ES-I3 (cell line): ENCODE measurements around the gene SH2B3.
A peak's percentile ranks its signal among the peaks of the same experiment; 100 is the strongest.

ENCODE experiments used
- H3K36me3 ChIP-seq: 2 replicates; pipeline ENCODE4 v1.6.1; 2013; ENCODE audit warnings: mild to moderate bottlenecking, low read length, control low read depth, moderate library complexity; ENCODE audit not compliant: insufficient read depth
- H3K4me1 ChIP-seq: 2 replicates; pipeline ENCODE4 v1.6.1; 2013; ENCODE audit warnings: mild to moderate bottlenecking, control low read depth, low read length; ENCODE audit not compliant: insufficient read depth
- H3K9ac ChIP-seq: 2 replicates; pipeline ENCODE4 v1.6.1; 2013; ENCODE audit warnings: low read depth, mild to moderate bottlenecking, low read length, moderate library complexity
- H3K9me3 ChIP-seq: 2 replicates; pipeline ENCODE4 v1.6.1; 2013; ENCODE audit warnings: mild to moderate bottlenecking, low read length, moderate library complexity; ENCODE audit not compliant: control insufficient read depth, insufficient read depth

SH2B3 gene

GRCh38 chr12:111405859-111406473 is at the start of gene SH2B3:
Gene SH2B3 (plus strand): TSS chr12:111405923. CDS start chr12:111418146, 12,223 bp downstream.
- Histone ChIP-seq H3K9ac (peak within 1 kb of the TSS; percentile 87), H3K36me3 (no peaks in the 10 kb centered on the region), H3K4me1 (peaks cover 43% of the 10 kb centered on the region), H3K9me3 (no peaks in the 10 kb centered on the region)

GRCh38 chr12:111359231-111359913 is 46.4 kb upstream of the SH2B3 start:
- Histone ChIP-seq H3K36me3 (no peaks in the 10 kb centered on the region), H3K9ac (no peak overlapping the region)

GRCh38 chr12:111359914-111360276 is 45.8 kb upstream of the SH2B3 start:
- no peaks in the 10 kb centered on the region; the same call in 1 of the 2 replicates for H3K4me1 ChIP-seq
- H3K9me3 ChIP-seq = no peaks in the 10 kb centered on the region
- H3K36me3 ChIP-seq = no peaks in the 10 kb centered on the region
- H3K9ac ChIP-seq = no peak overlapping the region

More at GRCh38 chr12:111359231-111359913, 46.4 kb upstream of the SH2B3 start:
- H3K4me1 ChIP-seq = no peaks in the 10 kb centered on the region; the same call in 1 of the 2 replicates
- H3K9me3 ChIP-seq = no peaks in the 10 kb centered on the region

- no peaks in the 10 kb centered on the region for H3K36me3 ChIP-seq
- no peak overlapping the region for H3K9ac ChIP-seq
- H3K4me1 ChIP-seq = no peaks in the 10 kb centered on the region; the same call in 1 of the 2 replicates
- H3K9me3 ChIP-seq = no peaks in the 10 kb centered on the region
Observed at GRCh38 chr12:111360325-111360930, 45.3 kb upstream of the SH2B3 start.

GRCh38 chr12:111361073-111361716 is 44.5 kb upstream of the SH2B3 start:
- Histone ChIP-seq H3K9ac (no peak overlapping the region), H3K9me3 (no peaks in the 10 kb centered on the region), H3K36me3 (no peaks in the 10 kb centered on the region), H3K4me1 (no peaks in the 10 kb centered on the region; the same call in 1 of the 2 replicates)

GRCh38 chr12:111361717-111362576 is 43.8 kb upstream of the SH2B3 start:
- no peak overlapping the region for H3K9ac ChIP-seq

GRCh38 chr12:111362687-111363475 is 42.8 kb upstream of the SH2B3 start:
- Histone ChIP-seq H3K36me3 (no peaks in the 10 kb centered on the region), H3K9me3 (no peaks in the 10 kb centered on the region), H3K9ac (no peak overlapping the region), H3K4me1 (no peaks in the 10 kb centered on the region; the same call in 1 of the 2 replicates)

More at GRCh38 chr12:111361717-111362576, 43.8 kb upstream of the SH2B3 start:
- no peaks in the 10 kb centered on the region for H3K9me3 ChIP-seq
- no peaks in the 10 kb centered on the region for H3K36me3 ChIP-seq
- H3K4me1 ChIP-seq = no peaks in the 10 kb centered on the region; the same call in 1 of the 2 replicates

GRCh38 chr12:111363578-111363977 is 42.1 kb upstream of the SH2B3 start:
- Histone ChIP-seq H3K9ac (no peak overlapping the region), H3K36me3 (no peaks in the 10 kb centered on the region), H3K9me3 (no peaks in the 10 kb centered on the region), H3K4me1 (no peaks in the 10 kb centered on the region; the same call in 1 of the 2 replicates)

GRCh38 chr12:111366075-111366474 is 39.6 kb upstream of the SH2B3 start:
- Histone ChIP-seq H3K36me3 (no peaks in the 10 kb centered on the region), H3K9me3 (no peaks in the 10 kb centered on the region), H3K4me1 (no peaks in the 10 kb centered on the region; the same call in 1 of the 2 replicates), H3K9ac (no peak overlapping the region)

- Histone ChIP-seq H3K9me3 (no peaks in the 10 kb centered on the region), H3K9ac (no peak overlapping the region), H3K36me3 (no peaks in the 10 kb centered on the region), H3K4me1 (no peaks in the 10 kb centered on the region; the same call in 1 of the 2 replicates)
Observed at GRCh38 chr12:111366583-111366982, 39.1 kb upstream of the SH2B3 start.

- H3K9ac ChIP-seq = no peak overlapping the region; the same call in 1 of the 2 replicates
Observed at GRCh38 chr12:111367661-111368221, 38.0 kb upstream of the SH2B3 start.

GRCh38 chr12:111368291-111368787 is 37.4 kb upstream of the SH2B3 start:
- H3K9ac ChIP-seq = peak overlapping the region; percentile 90
- H3K4me1 ChIP-seq = no peaks in the 10 kb centered on the region
- no peaks in the 10 kb centered on the region for H3K9me3 ChIP-seq
- H3K36me3 ChIP-seq = no peaks in the 10 kb centered on the region

More at GRCh38 chr12:111367661-111368221, 38.0 kb upstream of the SH2B3 start:
- H3K4me1 ChIP-seq = no peaks in the 10 kb centered on the region
- no peaks in the 10 kb centered on the region for H3K36me3 ChIP-seq
- no peaks in the 10 kb centered on the region for H3K9me3 ChIP-seq
